Large intestine (tissue), 3 donors: ENCODE data around the gene SIRPA. TPM values are rescaled to one million over a fixed set of nuclear protein-coding genes. Genes with fewer than 3 reads are reported as not detected.

ENCODE experiments used
- DNase-seq, 2 donors: peaks; one replicate each; pipeline versions ENCODE4 v3.0.0 to v3.0.0-alpha.2; 2013
- H3K27ac ChIP-seq: one replicate; pipeline ENCODE4 v1.5.1; 2013; ENCODE audit warnings: low read length
- H3K27me3 ChIP-seq: 2 replicates; pipeline ENCODE4 v1.6.1; 2013; ENCODE audit warnings: low read length; ENCODE audit not compliant: control insufficient read depth, insufficient read depth
- H3K36me3 ChIP-seq: 2 replicates; pipeline ENCODE4 v1.6.1; 2013; ENCODE audit warnings: low read length; ENCODE audit not compliant: control insufficient read depth, insufficient read depth
- H3K4me1 ChIP-seq: one replicate; pipeline ENCODE4 v1.6.1; 2013; ENCODE audit warnings: low read length; ENCODE audit not compliant: control insufficient read depth, insufficient read depth
- H3K4me3 ChIP-seq: one replicate; pipeline ENCODE4 v1.5.1; 2013; ENCODE audit warnings: low read length
- H3K9me3 ChIP-seq: one replicate; pipeline ENCODE4 v1.6.1; 2013; ENCODE audit warnings: mild to moderate bottlenecking, low read depth, low read length, moderate library complexity; ENCODE audit not compliant: control insufficient read depth
- WGBS: methylation state at CpG from one replicate; pipeline ENCODE4 v1.1.5; 2013; ENCODE audit warnings: low lambda C conversion rate; ENCODE audit not compliant: insufficient coverage; 5-methylcytosine and 5-hydroxymethylcytosine counted together
- polyA plus RNA-seq: library from polyadenylated mRNA; unstranded; fragments of 120-200 nt; gene quantifications from one replicate; pipeline ENCODE4 v1.2.1, GENCODE V29; 2013

The SIRPA gene
- polyA plus RNA-seq, 1 donor: 29.1 TPM

- no peak overlapping the region for H3K27ac ChIP-seq
- no CpG with 5 or more reads among the region's 3 CpGs for WGBS
- H3K36me3 ChIP-seq: no peaks in the 10 kb centered on the region
- H3K27me3 ChIP-seq: peaks cover 13% of the 10 kb centered on the region
- H3K4me3 ChIP-seq: no peak overlapping the region
- H3K9me3 ChIP-seq: no peaks in the 10 kb centered on the region
- no peaks in the 10 kb centered on the region for H3K4me1 ChIP-seq
- DNase-seq: no peak
These were observed 84.0 kb downstream of the SIRPA start for GRCh38 chr20:1979106-1979778.

GRCh38 chr20:1982686-1983085 lies 87.5 kb downstream of the SIRPA start:
- Histone ChIP-seq H3K4me1 (no peaks in the 10 kb centered on the region), H3K27ac (no peak overlapping the region), H3K27me3 (peaks cover 17% of the 10 kb centered on the region), H3K9me3 (no peaks in the 10 kb centered on the region), H3K36me3 (no peaks in the 10 kb centered on the region), H3K4me3 (no peak overlapping the region)
- DNase-seq: no peak
- no CpG with 5 or more reads among the region's 5 CpGs for WGBS

- whole genome bisulfite sequencing: 40% methylated on average over 1 of the region's 4 CpGs
- Histone ChIP-seq H3K4me1 (no peaks in the 10 kb centered on the region), H3K27me3 (peaks cover 14% of the 10 kb centered on the region), H3K36me3 (no peaks in the 10 kb centered on the region), H3K27ac (no peak overlapping the region), H3K4me3 (no peak overlapping the region), H3K9me3 (no peaks in the 10 kb centered on the region)
- no peak for DNase-seq
These were observed 88.1 kb downstream of the SIRPA start for GRCh38 chr20:1983301-1983700.

GRCh38 chr20:1987826-1988225 lies 92.6 kb downstream of the SIRPA start:
- no peak overlapping the region for H3K4me3 ChIP-seq
- H3K27me3 ChIP-seq: peaks cover 31% of the 10 kb centered on the region
- DNase-seq: no peak
- WGBS: no CpG with 5 or more reads among the region's 3 CpGs
- no peaks in the 10 kb centered on the region for H3K36me3 ChIP-seq
- no peaks in the 10 kb centered on the region for H3K4me1 ChIP-seq
- no peak overlapping the region for H3K27ac ChIP-seq
- no peaks in the 10 kb centered on the region for H3K9me3 ChIP-seq

Other genes starting within 250 kb of the SIRPA start
- gene SIRPG, start 237.6 kb upstream of the SIRPA start, polyA plus RNA-seq: 0.94 TPM
- gene PDYN, start 98.7 kb downstream of the SIRPA start, polyA plus RNA-seq: 0.10 TPM
- gene STK35, start 206.4 kb downstream of the SIRPA start, polyA plus RNA-seq: 16.0 TPM